Right lobe of liver (tissue), 6 donors: Measurements from ENCODE around the gene BMERB1. TPM values are rescaled to one million over a fixed set of nuclear protein-coding genes. Genes with fewer than 3 reads are reported as not detected.
"Not testable (repeated sequence)": the region's sequence is repeated elsewhere in the genome, so short reads cannot be mapped to it uniquely, and the experiment has no call there.

Source experiments
- ATAC-seq, 4 donors: fragments of 200-7000 bp; cut with Tn5 transposase; one replicate each; pipeline ENCODE4 v1.9.1; 2020; ENCODE audit warnings: mild to moderate bottlenecking in 4 of 4, moderate library complexity in 4 of 4
- DNase-seq, 3 donors: peaks; one replicate each; pipeline ENCODE4 v3.0.0-alpha.2; 2020
- H3K27ac ChIP-seq, 3 donors: fragments of 200-600 bp; one replicate each; pipeline ENCODE4 v1.8.0; 2022
- H3K27me3 ChIP-seq, 2 donors: fragments of 200-600 bp; one replicate each; pipeline ENCODE4 v1.8.0; 2022
- H3K36me3 ChIP-seq, 4 donors: fragments of 200-600 bp; sonication (generic) in 1 of 4; one replicate each; pipeline versions ENCODE4 v1.5.1 to v1.8.0; 2017 to 2022; ENCODE audit warnings: control low read depth in 1 of 4
- H3K4me1 ChIP-seq, 4 donors: fragments of 200-600 bp; sonication (generic) in 1 of 4; one replicate each; pipeline versions ENCODE4 v1.5.1 to v1.8.0; 2017 to 2022; ENCODE audit warnings: control low read depth in 1 of 4
- H3K4me3 ChIP-seq, 3 donors: fragments of 200-600 bp; one replicate each; pipeline ENCODE4 v1.8.0; 2022
- H3K9me3 ChIP-seq, 4 donors: fragments of 200-600 bp; sonication (generic) in 1 of 4; one replicate each; pipeline versions ENCODE4 v1.5.1 to v1.8.0; 2017 to 2022; ENCODE audit warnings: control low read depth in 1 of 4
- CTCF ChIP-seq, 4 donors: fragments of 200-600 bp in 3 of 4; fragments of 450-650 bp in 1 of 4; IDR thresholded peaks; one replicate each; pipeline versions ENCODE4 v1.5.1 to v1.8.0; 2016 to 2022; ENCODE audit warnings: antibody characterized with exemption in 4 of 4, mild to moderate bottlenecking in 2 of 4
- POLR2A ChIP-seq: fragments of 450-650 bp; IDR thresholded peaks from one replicate; pipeline ENCODE4 v1.6.1; 2017; ENCODE audit warnings: antibody characterized with exemption, mild to moderate bottlenecking
- whole genome bisulfite sequencing: methylation state at CpG from one replicate; pipeline ENCODE4 v1.1.6; 2018; ENCODE audit warnings: low coverage, low lambda C conversion rate; ENCODE audit not compliant: insufficient coverage; ENCODE audit errors: missing lambda C conversion rate; 5-methylcytosine and 5-hydroxymethylcytosine counted together
- intact Hi-C, 2 donors: fragments of 100-400 bp; cut with DNase I; formaldehyde crosslinking; loops; one replicate each; pipeline versions ENCODE4 v1.11.2 to v1.14.1; 2022
- total RNA-seq, 6 experiments: library from RNA; depleted of rRNA in 2 of 6; stranded (reverse); fragments of >200 nt in 2 of 6; fragmentation: NEBNext Ultra II Directional in 3 of 6; extraction: Animal tissue kit (Norgen Biotek cat#: 25700) in 3 of 6; gene quantifications; one replicate each; pipeline versions ENCODE4 v1.1.0 to v1.2.4, GENCODE V29; 2016 to 2023
- donor health status: DM: no; HTN: yes; CAD: no.
- donor health status: DM: no; HTN: no; CAD: no.
- donor health status: DM: no; HTN: no; CAD: no.
- donor health status: DM: no; HTN: yes; CAD: no.
- donor health status: DM: no; HTN: yes; CAD: no.

Gene BMERB1
- total RNA-seq, 6 experiments from 2014 or later, result 7.0 to 24.0 (median 10.5) TPM

GRCh38 chr16:15466886-15467781 lies 32.7 kb downstream of the BMERB1 start:
- no peak overlapping the region for H3K27ac ChIP-seq
- H3K9me3 ChIP-seq, result no peaks in the 10 kb centered on the region
- no peaks in the 10 kb centered on the region for H3K36me3 ChIP-seq
- DNase-seq (no peak), ATAC-seq (peak in 3 of 4 donors; percentile 40 to 69 (median 63))
- no peak overlapping the region for H3K4me3 ChIP-seq
- intact Hi-C loops, result no loop called here
- H3K4me1 ChIP-seq, result no peaks in the 10 kb centered on the region
- no peaks in the 10 kb centered on the region for H3K27me3 ChIP-seq
- TF ChIP-seq CTCF (IDR thresholded peaks at IDR 0.05), result peak; percentile 41 to 72 (median 44)
- no peak for TF ChIP-seq POLR2A
- 65% methylated on average over 3 of the region's 3 CpGs for WGBS

- H3K4me1 ChIP-seq, H3K27ac ChIP-seq, DNase-seq, H3K9me3 ChIP-seq, intact Hi-C loops, ATAC-seq, H3K27me3 ChIP-seq, H3K36me3 ChIP-seq, H3K4me3 ChIP-seq: not testable (repeated sequence)
- 74% methylated on average over 4 of the region's 4 CpGs for WGBS
Measured at GRCh38 chr16:15476971-15477370, 42.6 kb downstream of the BMERB1 start.

GRCh38 chr16:15477802-15478201 lies 43.4 kb downstream of the BMERB1 start:
- Histone ChIP-seq H3K9me3 (no peaks in the 10 kb centered on the region), H3K4me3 (no peak overlapping the region), H3K4me1 (peaks cover 0 to 12% (median 6%) of the 10 kb centered on the region in 4 donors), H3K27ac (no peak overlapping the region), H3K36me3 (no peaks in the 10 kb centered on the region), H3K27me3 (no peaks in the 10 kb centered on the region)
- 85% methylated on average over 2 of the region's 2 CpGs for WGBS
- ATAC-seq (no peak), DNase-seq (no peak)
- no peak for TF ChIP-seq CTCF (IDR thresholded peaks at IDR 0.05)
- intact Hi-C loops, result no loop called here

GRCh38 chr16:15482068-15482747 lies 47.8 kb downstream of the BMERB1 start:
- Histone ChIP-seq H3K27me3 (no peaks in the 10 kb centered on the region), H3K9me3 (no peaks in the 10 kb centered on the region), H3K4me3 (no peak overlapping the region), H3K36me3 (no peaks in the 10 kb centered on the region), H3K4me1 (peaks cover 0 to 12% (median 6%) of the 10 kb centered on the region in 4 donors), H3K27ac (peak overlapping the region; percentile 52 to 86 (median 82))
- WGBS, result 50% methylated on average over 3 of the region's 3 CpGs
- peak; percentile 28 for TF ChIP-seq POLR2A
- peak in 2 of 4 donors; percentile 10 to 34 for TF ChIP-seq CTCF (IDR thresholded peaks at IDR 0.05)
- intact Hi-C loops, result no loop called here
- peak; percentile 70 to 82 (median 77) for DNase-seq
- peak; percentile 97 to 99 (median 98) for ATAC-seq
